Cardiac muscle cell (in vitro differentiated cells and primary cell): ENCODE data around the gene COL19A1. TPM values are rescaled to one million over a fixed set of nuclear protein-coding genes. Genes with fewer than 3 reads are reported as not detected.

Experiments used
- DNase-seq, 2 donors: peaks; one replicate each; pipeline versions ENCODE4 v3.0.0 to v3.0.0-alpha.2; 2010 to 2017; ENCODE audit warnings: low read depth in 1 of 2, low spot score in 1 of 2
- H3K27ac ChIP-seq: fragments of 200-600 bp; sonication (generic); 2 replicates; pipeline ENCODE4 v1.5.1; 2016
- H3K27me3 ChIP-seq: fragments of 200-600 bp; sonication (generic); 2 replicates; pipeline ENCODE4 v1.6.0; 2016; ENCODE audit warnings: control low read depth
- H3K36me3 ChIP-seq: fragments of 200-600 bp; sonication (generic); 2 replicates; pipeline ENCODE4 v1.5.1; 2016; ENCODE audit warnings: control low read depth
- H3K4me1 ChIP-seq: fragments of 200-600 bp; sonication (generic); 2 replicates; pipeline ENCODE4 v1.8.1; 2017; ENCODE audit warnings: low read depth, mild to moderate bottlenecking, mixed run types
- H3K4me3 ChIP-seq: fragments of 200-600 bp; sonication (generic); 2 replicates; pipeline ENCODE4 v1.5.1; 2016; ENCODE audit warnings: mild to moderate bottlenecking
- H3K9me3 ChIP-seq: fragments of 200-600 bp; sonication (generic); 2 replicates; pipeline ENCODE4 v1.5.1; 2017; ENCODE audit warnings: low read depth, mild to moderate bottlenecking, control low read depth
- polyA plus RNA-seq: library from polyadenylated mRNA; unstranded; fragments of >200 nt; fragmentation: Nextera tagmentation; extraction: Ambion mirVana; gene quantifications from 2 replicates; pipeline ENCODE4 v1.2.1, GENCODE V29; 2016
- total RNA-seq: library from RNA; depleted of rRNA; stranded (reverse); fragments of >200 nt; gene quantifications from 2 replicates; pipeline ENCODE4 v1.2.3, GENCODE V29; 2016
- TF ChIP-seq, protein P1 (sequence below): IDR thresholded peaks from 2 replicates; pipeline ENCODE4 v1.5.1; 2012; ENCODE audit warnings: low read depth, mild to moderate bottlenecking, low read length

The COL19A1 gene
- total and polyA plus RNA-seq, 2 experiments from 2014 or later = 0.10 to 0.27 TPM

GRCh38 chr6:70086806-70087205, 220.4 kb downstream of the COL19A1 start:
- TF ChIP-seq, protein P1, sequence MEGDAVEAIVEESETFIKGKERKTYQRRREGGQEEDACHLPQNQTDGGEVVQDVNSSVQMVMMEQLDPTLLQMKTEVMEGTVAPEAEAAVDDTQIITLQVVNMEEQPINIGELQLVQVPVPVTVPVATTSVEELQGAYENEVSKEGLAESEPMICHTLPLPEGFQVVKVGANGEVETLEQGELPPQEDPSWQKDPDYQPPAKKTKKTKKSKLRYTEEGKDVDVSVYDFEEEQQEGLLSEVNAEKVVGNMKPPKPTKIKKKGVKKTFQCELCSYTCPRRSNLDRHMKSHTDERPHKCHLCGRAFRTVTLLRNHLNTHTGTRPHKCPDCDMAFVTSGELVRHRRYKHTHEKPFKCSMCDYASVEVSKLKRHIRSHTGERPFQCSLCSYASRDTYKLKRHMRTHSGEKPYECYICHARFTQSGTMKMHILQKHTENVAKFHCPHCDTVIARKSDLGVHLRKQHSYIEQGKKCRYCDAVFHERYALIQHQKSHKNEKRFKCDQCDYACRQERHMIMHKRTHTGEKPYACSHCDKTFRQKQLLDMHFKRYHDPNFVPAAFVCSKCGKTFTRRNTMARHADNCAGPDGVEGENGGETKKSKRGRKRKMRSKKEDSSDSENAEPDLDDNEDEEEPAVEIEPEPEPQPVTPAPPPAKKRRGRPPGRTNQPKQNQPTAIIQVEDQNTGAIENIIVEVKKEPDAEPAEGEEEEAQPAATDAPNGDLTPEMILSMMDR = no peak
- no peaks in the 10 kb centered on the region for H3K9me3 ChIP-seq

GRCh38 chr6:70094156-70094555, 227.8 kb downstream of the COL19A1 start:
- DNase-seq = no peak
- Histone ChIP-seq H3K4me3 (no peak overlapping the region), H3K4me1 (no peaks in the 10 kb centered on the region), H3K27ac (no peak overlapping the region), H3K9me3 (no peaks in the 10 kb centered on the region), H3K36me3 (no peaks in the 10 kb centered on the region), H3K27me3 (no peaks in the 10 kb centered on the region)
- TF ChIP-seq, protein P1 = no peak

More at GRCh38 chr6:70086806-70087205, 220.4 kb downstream of the COL19A1 start:
- no peaks in the 10 kb centered on the region for H3K27me3 ChIP-seq
- no peaks in the 10 kb centered on the region for H3K36me3 ChIP-seq
- H3K4me1 ChIP-seq = no peaks in the 10 kb centered on the region
- no peak overlapping the region for H3K4me3 ChIP-seq
- no peak overlapping the region for H3K27ac ChIP-seq
- DNase-seq = no peak

DNA sequence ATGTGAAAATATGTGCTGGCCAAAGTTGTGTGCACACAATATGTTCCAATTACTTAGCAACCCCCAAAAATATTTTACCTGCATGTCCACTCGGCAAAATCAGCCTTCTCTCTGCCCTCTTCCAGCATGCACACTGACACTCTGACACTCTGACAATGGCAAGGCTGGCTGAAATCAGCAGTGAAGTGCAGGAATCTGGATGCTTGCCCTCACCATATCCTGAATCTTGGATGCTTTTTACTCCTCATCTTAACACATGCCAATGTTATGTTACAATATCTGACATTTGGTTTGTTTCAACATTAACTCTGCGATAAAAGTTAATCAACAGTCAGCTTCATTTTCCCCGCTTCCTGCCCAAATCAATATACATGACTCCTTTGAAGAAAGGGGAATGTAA, 233.4 kb downstream of the COL19A1 start:
- Histone ChIP-seq H3K27me3 (no peaks in the 10 kb centered on the region), H3K27ac (no peak overlapping the region), H3K4me3 (no peak overlapping the region), H3K4me1 (no peaks in the 10 kb centered on the region), H3K9me3 (no peaks in the 10 kb centered on the region), H3K36me3 (no peaks in the 10 kb centered on the region)
- TF ChIP-seq, protein P1 = no peak
- DNase-seq = no peak

- no peaks in the 10 kb centered on the region for H3K4me1 ChIP-seq
- H3K4me3 ChIP-seq = no peak overlapping the region
- no peaks in the 10 kb centered on the region for H3K36me3 ChIP-seq
- no peak for DNase-seq
- H3K27me3 ChIP-seq = no peaks in the 10 kb centered on the region
- no peaks in the 10 kb centered on the region for H3K9me3 ChIP-seq
- TF ChIP-seq, protein P1 = peak; percentile 46
- H3K27ac ChIP-seq = no peak overlapping the region
Observed at GRCh38 chr6:70103798-70104197, 237.4 kb downstream of the COL19A1 start.

DNA sequence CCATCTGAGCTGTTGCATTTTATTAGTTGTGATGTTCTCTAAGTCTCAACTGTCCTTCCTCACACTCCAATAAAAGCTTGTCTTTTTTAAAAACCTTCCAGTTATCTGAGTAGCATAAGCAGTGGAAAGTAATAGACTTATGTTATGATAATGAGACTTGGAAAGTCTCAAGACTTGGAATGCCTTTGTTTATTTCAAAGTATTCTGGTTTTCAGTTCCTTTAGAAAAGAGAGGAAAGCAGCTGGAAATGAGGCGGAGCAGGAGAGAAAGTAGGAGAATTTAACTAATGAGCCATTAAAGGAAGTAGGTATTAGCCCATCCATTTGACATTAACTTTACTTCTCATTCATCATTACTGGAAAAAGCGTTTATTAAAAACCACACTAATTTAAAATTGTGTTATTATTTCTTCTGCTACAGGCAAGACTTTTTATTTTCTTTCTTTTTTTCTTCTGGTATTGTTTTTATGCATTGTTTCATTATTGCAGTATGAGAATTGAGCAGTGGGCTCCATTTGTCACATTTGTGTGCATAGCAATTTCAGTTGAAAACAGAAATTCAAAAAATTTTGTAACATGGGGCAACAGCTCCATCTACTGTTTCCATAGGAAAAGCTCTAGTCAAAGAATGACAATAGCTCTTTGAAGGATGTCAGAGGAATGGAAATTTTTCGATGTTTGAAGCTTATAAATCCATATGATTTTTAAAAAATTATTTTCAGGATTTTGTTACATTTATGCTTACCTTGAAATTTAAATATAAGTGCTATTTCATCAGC, 241.7 kb downstream of the COL19A1 start:
- no peaks in the 10 kb centered on the region for H3K9me3 ChIP-seq
- TF ChIP-seq, protein P1 = peak; percentile 71
- H3K27me3 ChIP-seq = no peaks in the 10 kb centered on the region
- H3K4me1 ChIP-seq = no peaks in the 10 kb centered on the region
- H3K36me3 ChIP-seq = no peaks in the 10 kb centered on the region
- H3K27ac ChIP-seq = no peak overlapping the region
- peak; percentile 41 to 56 for DNase-seq
- H3K4me3 ChIP-seq = no peak overlapping the region
